HUES64 (cell line): ENCODE data around the gene CD9. TPM values are rescaled to one million over a fixed set of nuclear protein-coding genes. Genes with fewer than 3 reads are reported as not detected.
A peak's percentile ranks its signal among the peaks of the same experiment; 100 is the strongest.
"Not testable (repeated sequence)": the region's sequence is repeated elsewhere in the genome, so short reads cannot be mapped to it uniquely, and the experiment has no call there.

Source experiments
- H3K27ac ChIP-seq: 2 replicates; pipeline ENCODE4 v1.7.0; 2013; ENCODE audit warnings: low read depth, low read length, inconsistent platforms
- H3K27me3 ChIP-seq: 2 replicates; pipeline ENCODE4 v1.6.1; 2013; ENCODE audit warnings: mild to moderate bottlenecking, low read length; ENCODE audit not compliant: insufficient read depth
- H3K36me3 ChIP-seq: 2 replicates; pipeline ENCODE4 v1.6.1; 2013; ENCODE audit warnings: mild to moderate bottlenecking, low read length; ENCODE audit not compliant: insufficient read depth
- H3K4me1 ChIP-seq: 2 replicates; pipeline ENCODE4 v1.6.1; 2013; ENCODE audit warnings: mild to moderate bottlenecking, low read length, moderate library complexity; ENCODE audit not compliant: insufficient read depth
- H3K4me3 ChIP-seq: 2 replicates; pipeline ENCODE4 v1.5.1; 2013; ENCODE audit warnings: mild to moderate bottlenecking, low read length, moderate library complexity
- H3K9ac ChIP-seq: 2 replicates; pipeline ENCODE4 v1.6.1; 2013; ENCODE audit warnings: mild to moderate bottlenecking, low read depth, low read length
- H3K9me3 ChIP-seq: 2 replicates; pipeline ENCODE4 v1.6.1; 2013; ENCODE audit warnings: low read depth, low read length; ENCODE audit not compliant: insufficient read depth
- whole genome bisulfite sequencing: fragments of 150-250, 120-280 bp; methylation state at CpG from one replicate; pipeline ENCODE4 v1.1.7; 2013; ENCODE audit warnings: missing lambda C conversion rate; 5-methylcytosine and 5-hydroxymethylcytosine counted together
- polyA plus RNA-seq, 2 experiments: library from polyadenylated mRNA; stranded (reverse); fragments of 50-300 nt; gene quantifications; one replicate each; pipeline ENCODE4 v1.2.3, GENCODE V29; 2013

The CD9 gene
- 112 TPM for polyA plus RNA-seq (2013, experiment 1 of 2)
- polyA plus RNA-seq (2013, experiment 2 of 2), result 113 TPM

- peak within 1 kb of the TSS; percentile 79; the same call in 1 of the 2 replicates for H3K27ac ChIP-seq
- H3K27me3 ChIP-seq, result peaks cover 46% of the 10 kb centered on the region
Observed at GRCh38 chr12:6200256-6201212, at the start of gene CD9. Gene CD9 (plus strand): TSS chr12:6200400. CDS start chr12:6200500, 100 bp downstream.

GRCh38 chr12:6154730-6155459 is 45.3 kb upstream of the CD9 start:
- Histone ChIP-seq H3K9ac (no peak overlapping the region), H3K4me1 (no peaks in the 10 kb centered on the region), H3K27me3 (no peaks in the 10 kb centered on the region), H3K27ac (no peak overlapping the region), H3K9me3 (no peaks in the 10 kb centered on the region), H3K36me3 (no peaks in the 10 kb centered on the region), H3K4me3 (no peak overlapping the region)
- WGBS, result 90% methylated on average over 15 of the region's 15 CpGs

More at GRCh38 chr12:6200256-6201212, at the start of gene CD9:
- Histone ChIP-seq H3K36me3 (no peaks in the 10 kb centered on the region), H3K4me3 (peak within 1 kb of the TSS; percentile 80), H3K9me3 (no peaks in the 10 kb centered on the region), H3K9ac (peak within 1 kb of the TSS; percentile 75), H3K4me1 (peaks cover 51% of the 10 kb centered on the region)
- WGBS, result under 1% methylated on average over 77 of the region's 81 CpGs

GRCh38 chr12:6157482-6157881 is 42.7 kb upstream of the CD9 start:
- no peak overlapping the region for H3K9ac ChIP-seq
- H3K27ac ChIP-seq, result no peak overlapping the region
- H3K36me3 ChIP-seq, result no peaks in the 10 kb centered on the region
- H3K9me3 ChIP-seq, result no peaks in the 10 kb centered on the region
- H3K4me3 ChIP-seq, result no peak overlapping the region
- H3K4me1 ChIP-seq, result no peaks in the 10 kb centered on the region
- 97% methylated on average over 3 of the region's 4 CpGs for WGBS
- H3K27me3 ChIP-seq, result no peaks in the 10 kb centered on the region

GRCh38 chr12:6158255-6158654 is 41.9 kb upstream of the CD9 start:
- no peak overlapping the region for H3K4me3 ChIP-seq
- no peaks in the 10 kb centered on the region for H3K4me1 ChIP-seq
- H3K36me3 ChIP-seq, result no peaks in the 10 kb centered on the region
- no peaks in the 10 kb centered on the region for H3K9me3 ChIP-seq
- H3K27me3 ChIP-seq, result no peaks in the 10 kb centered on the region
- 79% methylated on average over 4 of the region's 4 CpGs for WGBS
- no peak overlapping the region for H3K27ac ChIP-seq
- H3K9ac ChIP-seq, result no peak overlapping the region

GRCh38 chr12:6158749-6159148 is 41.5 kb upstream of the CD9 start:
- H3K9ac ChIP-seq, result no peak overlapping the region
- H3K4me3 ChIP-seq, result no peak overlapping the region
- no peaks in the 10 kb centered on the region for H3K9me3 ChIP-seq
- no peak overlapping the region for H3K27ac ChIP-seq
- 90% methylated on average over 11 of the region's 11 CpGs for WGBS
- no peaks in the 10 kb centered on the region for H3K27me3 ChIP-seq
- H3K4me1 ChIP-seq, result no peaks in the 10 kb centered on the region
- no peaks in the 10 kb centered on the region for H3K36me3 ChIP-seq

- WGBS, result 95% methylated on average over 50 of the region's 50 CpGs
- not testable (repeated sequence) for H3K9ac ChIP-seq, H3K27me3 ChIP-seq, H3K4me3 ChIP-seq, H3K27ac ChIP-seq, H3K9me3 ChIP-seq, H3K4me1 ChIP-seq, H3K36me3 ChIP-seq
Observed at GRCh38 chr12:6159166-6160011, 40.8 kb upstream of the CD9 start.

GRCh38 chr12:6160049-6160649 is 40.1 kb upstream of the CD9 start:
- H3K9ac ChIP-seq, H3K36me3 ChIP-seq, H3K9me3 ChIP-seq, H3K4me1 ChIP-seq, H3K27ac ChIP-seq, H3K4me3 ChIP-seq, H3K27me3 ChIP-seq: not testable (repeated sequence)
- 93% methylated on average over 19 of the region's 19 CpGs for WGBS

GRCh38 chr12:6161124-6161882 is 38.9 kb upstream of the CD9 start:
- Histone ChIP-seq H3K4me1 (no peaks in the 10 kb centered on the region), H3K9me3 (no peaks in the 10 kb centered on the region), H3K27me3 (no peaks in the 10 kb centered on the region), H3K36me3 (no peaks in the 10 kb centered on the region), H3K9ac (no peak overlapping the region), H3K27ac (no peak overlapping the region), H3K4me3 (no peak overlapping the region)
- 79% methylated on average over 16 of the region's 16 CpGs for WGBS

- H3K4me1 ChIP-seq, result no peaks in the 10 kb centered on the region
- H3K9me3 ChIP-seq, result no peaks in the 10 kb centered on the region
- 95% methylated on average over 8 of the region's 8 CpGs for WGBS
- no peak overlapping the region for H3K9ac ChIP-seq
- H3K27ac ChIP-seq, result no peak overlapping the region
- no peak overlapping the region for H3K4me3 ChIP-seq
- no peaks in the 10 kb centered on the region for H3K36me3 ChIP-seq
- H3K27me3 ChIP-seq, result no peaks in the 10 kb centered on the region
Observed at GRCh38 chr12:6163416-6164060, 36.7 kb upstream of the CD9 start.

GRCh38 chr12:6165395-6165794 is 34.8 kb upstream of the CD9 start:
- WGBS, result 93% methylated on average over 2 of the region's 2 CpGs
- no peaks in the 10 kb centered on the region for H3K9me3 ChIP-seq
- H3K9ac ChIP-seq, result no peak overlapping the region
- no peaks in the 10 kb centered on the region for H3K4me1 ChIP-seq
- H3K36me3 ChIP-seq, result no peaks in the 10 kb centered on the region
- H3K27me3 ChIP-seq, result no peaks in the 10 kb centered on the region
- no peak overlapping the region for H3K27ac ChIP-seq
- H3K4me3 ChIP-seq, result no peak overlapping the region
